AG04449 (cell line): ENCODE data around the gene PDZD4.
A peak's percentile ranks its signal among the peaks of the same experiment; 100 is the strongest.

Source experiments
- CTCF ChIA-PET: fragments of 350-600 bp; formaldehyde crosslinking; extraction: SDS; loops from one replicate; lab custom pipeline; 2021; ENCODE audit warnings: antibody characterized with exemption; lab: Yijun Ruan, JAX
- POLR2A ChIA-PET: fragments of 400-600, 350-600 bp; formaldehyde crosslinking; extraction: SDS; loops from one replicate; lab custom pipeline; 2020; ENCODE audit warnings: antibody characterized with exemption, inconsistent platforms; lab: Yijun Ruan, JAX
- DNase-seq: peaks from one replicate; pipeline ENCODE4 v3.0.0-alpha.2; 2010; ENCODE audit warnings: low read depth, low spot score
- H3K4me3 ChIP-seq: 2 replicates; pipeline ENCODE4 v1.5.1; 2011; ENCODE audit warnings: low read depth, mild to moderate bottlenecking, control low read depth, low read length
- CTCF ChIP-seq: IDR thresholded peaks from one replicate; pipeline ENCODE4 v1.5.1; 2011; ENCODE audit warnings: mild to moderate bottlenecking, moderate library complexity, low read length, control low read depth, inconsistent platforms; ENCODE audit not compliant: insufficient read depth; ENCODE audit errors: missing control alignments

PDZD4 gene

GRCh38 chrX:153827016-153827415, 3.3 kb downstream of the PDZD4 start:
- ChIA-PET CTCF (interaction anchor here (1.0 kb wide), 1 partner anchor 120 kb away, joined by 3 read pairs; no protein-coding TSS in a partner anchor), POLR2A (no interaction called here)
- no peak overlapping the region for H3K4me3 ChIP-seq

GRCh38 chrX:153825042-153825441, 5.3 kb downstream of the PDZD4 start:
- POLR2A ChIA-PET = no interaction called here

More at GRCh38 chrX:153827016-153827415, 3.3 kb downstream of the PDZD4 start:
- no peak for TF ChIP-seq CTCF
- DNase-seq = no peak

GRCh38 chrX:153824348-153824747, 6.0 kb downstream of the PDZD4 start:
- no peak for TF ChIP-seq CTCF
- no peak for DNase-seq
- CTCF ChIA-PET = no interaction called here
- H3K4me3 ChIP-seq = no peak overlapping the region
- POLR2A ChIA-PET = no interaction called here

More at GRCh38 chrX:153825042-153825441, 5.3 kb downstream of the PDZD4 start:
- CTCF ChIA-PET = no interaction called here
- TF ChIP-seq CTCF = no peak
- no peak overlapping the region for H3K4me3 ChIP-seq
- no peak for DNase-seq

- CTCF ChIA-PET = no interaction called here
Measured at GRCh38 chrX:153821066-153821465, 9.3 kb downstream of the PDZD4 start.

GRCh38 chrX:153820601-153821000, 9.7 kb downstream of the PDZD4 start:
- TF ChIP-seq CTCF = no peak
- ChIA-PET CTCF (no interaction called here), POLR2A (no interaction called here)
- DNase-seq = no peak
- H3K4me3 ChIP-seq = no peak overlapping the region

More at GRCh38 chrX:153821066-153821465, 9.3 kb downstream of the PDZD4 start:
- no peak for DNase-seq
- H3K4me3 ChIP-seq = no peak overlapping the region
- POLR2A ChIA-PET = no interaction called here
- no peak for TF ChIP-seq CTCF

- TF ChIP-seq CTCF = no peak
- H3K4me3 ChIP-seq = peak overlapping the region; percentile 41
- DNase-seq = no peak
- POLR2A ChIA-PET = no interaction called here
- CTCF ChIA-PET = interaction anchor here (0.9 kb wide), 1 partner anchor 228 kb away, joined by 3 read pairs; no protein-coding TSS in a partner anchor
Measured at GRCh38 chrX:153819384-153820040, 10.8 kb downstream of the PDZD4 start.
